NCI-H146 (cell line): ENCODE results near the gene PIN1.
"Not testable (repeated sequence)": the region's sequence is repeated elsewhere in the genome, so short reads cannot be mapped to it uniquely, and the experiment has no call there.

Experiments
- DNase-seq: peaks from one replicate; lab custom pipeline; 2025; lab: John Stamatoyannopoulos, UW

PIN1 gene

DNA sequence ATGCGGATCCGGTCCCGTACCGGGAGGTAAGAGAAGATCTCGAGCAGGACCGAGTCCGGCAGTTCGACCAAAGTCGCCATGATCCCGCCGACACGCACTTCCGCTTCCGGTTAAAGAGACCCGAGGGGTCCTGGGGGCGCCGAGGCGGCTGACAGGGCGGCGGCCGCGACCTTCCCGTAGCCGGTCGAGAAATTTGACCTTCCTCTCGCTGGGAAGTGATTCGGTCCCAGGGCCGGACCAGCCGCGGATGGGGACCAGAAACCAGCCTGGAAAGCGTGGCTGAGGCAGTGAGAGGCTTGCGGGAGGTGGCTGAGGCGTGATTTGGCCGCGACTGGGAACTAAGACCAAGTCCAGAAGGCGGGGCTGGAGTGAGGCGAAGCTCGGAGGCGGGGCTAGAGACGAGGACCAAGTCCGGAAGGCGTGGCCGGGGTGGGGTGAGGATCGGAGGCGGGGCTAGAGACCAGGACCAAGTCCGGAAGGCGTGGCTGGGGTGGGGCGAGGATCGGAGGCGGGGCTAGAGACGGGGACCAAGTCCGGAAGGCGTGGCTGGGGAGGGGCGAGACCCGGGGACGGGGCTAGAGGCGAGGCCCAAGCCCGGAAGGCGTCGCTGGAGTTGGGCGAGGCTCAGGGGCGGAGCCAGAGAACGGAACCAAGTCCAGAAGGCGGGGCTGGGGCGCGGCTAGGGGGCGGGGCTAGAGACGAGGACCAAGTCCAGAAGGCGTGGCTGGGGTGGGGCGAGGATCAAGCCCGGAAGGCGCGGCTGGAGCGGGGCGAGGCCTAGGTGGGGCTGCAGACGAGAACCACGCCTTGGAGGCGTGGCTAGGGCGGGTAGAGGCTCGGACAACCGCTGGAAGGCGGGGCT, 16.2 kb upstream of the PIN1 start, which contains the start of gene FBXL12:
Gene FBXL12 (minus strand): TSS at position 346 of the 862 bp plus-strand sequence. CDS start 266 bp downstream, at position 80.
- peak; percentile 100 for DNase-seq

DNA sequence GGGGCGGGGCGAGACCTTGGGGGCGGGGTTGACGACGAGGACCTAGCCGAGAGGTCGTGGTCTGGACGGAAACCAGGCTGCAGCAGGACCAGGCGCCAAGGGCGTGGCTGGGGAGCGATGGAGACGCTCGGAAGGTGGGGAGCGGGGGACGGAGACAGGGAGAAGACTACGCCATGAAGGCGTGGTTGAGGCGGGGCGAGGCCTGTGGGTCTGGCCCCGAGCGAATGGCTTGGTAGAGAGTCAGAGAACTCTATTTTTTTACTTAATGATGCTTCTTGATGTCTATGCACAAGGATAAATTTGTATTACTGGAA, 15.6 kb upstream of the PIN1 start:
- DNase-seq: no peak

DNA sequence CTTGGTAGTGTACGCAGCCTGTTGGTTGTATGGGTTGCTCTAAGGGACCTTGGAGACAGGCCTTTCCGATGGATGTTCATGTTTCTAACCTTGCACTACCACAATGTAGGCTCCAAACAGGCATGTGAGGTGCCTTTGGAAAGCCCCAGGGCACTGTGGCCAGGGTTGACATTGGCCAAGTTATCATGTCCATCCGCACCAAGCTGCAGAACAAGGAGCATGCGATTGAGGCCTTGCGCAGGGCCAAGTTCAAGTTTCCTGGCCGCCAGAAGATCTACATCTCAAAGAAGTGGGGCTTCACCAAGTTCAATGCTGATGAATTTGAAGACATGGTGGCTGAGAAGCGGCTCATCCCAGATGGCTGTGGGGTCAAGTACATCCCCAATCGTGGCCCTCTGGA, 15.1 kb upstream of the PIN1 start:
- not testable (repeated sequence) for DNase-seq

DNA sequence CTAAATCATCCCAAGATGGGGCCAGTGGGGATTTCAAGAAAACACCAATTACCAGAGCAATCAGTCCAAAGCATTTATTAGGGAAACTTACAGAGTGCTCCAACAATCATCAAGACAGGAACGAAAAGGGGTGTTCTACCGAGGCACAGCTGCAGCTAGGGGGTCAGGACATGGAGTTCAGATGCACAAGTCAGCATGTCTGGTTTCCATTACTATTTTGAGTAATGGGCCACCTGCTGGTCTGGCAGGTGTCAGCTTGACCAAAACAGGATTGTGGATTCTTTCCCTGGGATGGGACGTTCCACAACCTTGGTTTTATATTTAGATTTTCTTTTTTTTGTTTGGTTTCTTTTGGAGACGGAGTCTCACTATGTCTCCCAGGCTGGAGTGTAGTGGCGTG, 11.3 kb upstream of the PIN1 start:
- no peak for DNase-seq

DNA sequence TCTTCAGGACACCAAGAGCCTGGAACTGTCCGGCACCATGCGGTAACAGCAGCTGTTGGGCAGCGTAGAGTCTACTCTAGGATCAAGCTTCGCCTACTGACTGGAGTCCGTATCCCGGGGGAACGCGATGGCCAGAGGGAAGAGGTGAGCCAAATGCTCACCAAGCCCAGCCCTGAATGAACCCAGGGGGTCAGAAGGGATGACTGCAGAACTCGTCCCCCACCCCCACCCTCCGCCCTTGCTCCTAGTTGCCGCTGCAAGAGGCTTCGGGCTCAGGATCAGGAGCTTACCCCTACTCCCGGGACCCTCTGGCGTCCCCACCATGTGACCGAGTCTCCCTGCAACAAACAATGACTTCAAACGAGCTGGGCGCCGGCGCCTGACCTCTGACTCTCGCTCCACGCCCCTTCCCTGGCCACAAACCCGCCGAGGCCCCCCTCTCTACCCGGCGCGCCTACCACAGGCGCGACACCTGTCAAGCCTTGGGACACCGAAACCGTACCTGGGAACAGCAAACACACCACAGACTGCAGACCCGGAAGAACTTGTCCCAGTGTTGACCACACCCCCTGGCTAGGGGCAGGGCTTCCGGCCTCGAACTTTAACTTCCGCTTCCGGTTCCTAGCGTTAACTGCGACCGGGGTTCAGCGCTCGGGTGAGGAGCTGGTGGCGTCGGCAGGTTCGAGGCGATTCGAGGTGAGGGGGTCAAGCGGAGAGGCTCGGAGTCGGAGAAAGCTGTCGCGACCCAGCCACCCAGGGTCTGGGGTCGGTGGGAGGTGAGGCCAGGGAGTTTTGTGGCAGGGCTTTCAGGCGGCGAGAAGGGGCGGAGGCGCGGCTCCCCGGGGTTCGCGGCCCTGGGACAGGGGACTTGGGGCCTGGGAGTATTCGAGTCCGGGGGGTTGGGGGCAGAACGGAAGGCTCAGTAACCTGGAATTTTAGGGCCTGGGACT, 7.6 kb upstream of the PIN1 start, which contains the start of gene UBL5:
Gene UBL5 (plus strand): TSS at position 630 of the 950 bp plus-strand sequence. CDS start 420 bp downstream, outside the sequence.
- DNase-seq: peak; percentile 86

DNA sequence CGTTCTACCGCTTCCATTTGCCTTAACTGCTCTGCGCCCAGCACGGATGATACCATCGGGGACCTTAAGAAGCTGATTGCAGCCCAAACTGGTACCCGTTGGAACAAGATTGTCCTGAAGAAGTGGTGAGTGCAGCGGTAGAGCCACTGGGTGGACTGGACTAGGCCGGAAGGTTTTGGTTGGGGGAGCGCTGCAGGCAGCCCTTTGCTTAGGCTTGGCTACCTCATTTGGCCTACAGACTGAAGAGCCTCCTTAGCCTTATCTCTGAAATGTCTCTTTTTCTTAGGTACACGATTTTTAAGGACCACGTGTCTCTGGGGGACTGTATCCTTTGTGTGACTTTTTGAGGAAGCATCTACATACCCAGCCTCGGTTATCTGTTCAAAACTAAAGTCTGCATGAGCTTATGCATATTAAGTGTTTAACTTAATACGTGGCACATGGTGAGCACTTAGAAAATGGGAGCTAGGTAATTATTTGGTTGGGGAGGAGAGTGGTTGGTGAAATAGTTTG, 6.5 kb upstream of the PIN1 start:
- DNase-seq: no peak

DNA sequence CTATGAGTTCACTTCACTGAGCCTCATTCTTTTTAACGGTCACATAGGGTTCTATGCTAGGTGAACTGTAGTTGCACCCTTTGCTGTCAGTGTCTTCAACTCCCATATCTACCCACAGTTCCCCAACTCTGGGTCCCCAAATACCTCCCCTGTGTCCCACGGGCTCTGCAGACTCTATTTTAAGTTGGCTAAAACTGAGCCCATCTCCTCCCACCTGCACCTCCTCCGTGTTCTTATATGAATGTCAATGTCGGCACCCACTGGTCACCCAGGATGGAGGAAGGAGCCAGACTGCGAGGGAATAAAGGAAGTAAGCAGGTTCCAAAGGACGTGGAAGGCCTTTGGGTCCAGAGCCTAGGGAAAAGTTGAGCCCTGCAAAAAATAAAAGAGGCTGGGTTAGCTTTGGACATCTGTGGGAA, 802 bp upstream of the PIN1 start:
- no peak for DNase-seq

DNA sequence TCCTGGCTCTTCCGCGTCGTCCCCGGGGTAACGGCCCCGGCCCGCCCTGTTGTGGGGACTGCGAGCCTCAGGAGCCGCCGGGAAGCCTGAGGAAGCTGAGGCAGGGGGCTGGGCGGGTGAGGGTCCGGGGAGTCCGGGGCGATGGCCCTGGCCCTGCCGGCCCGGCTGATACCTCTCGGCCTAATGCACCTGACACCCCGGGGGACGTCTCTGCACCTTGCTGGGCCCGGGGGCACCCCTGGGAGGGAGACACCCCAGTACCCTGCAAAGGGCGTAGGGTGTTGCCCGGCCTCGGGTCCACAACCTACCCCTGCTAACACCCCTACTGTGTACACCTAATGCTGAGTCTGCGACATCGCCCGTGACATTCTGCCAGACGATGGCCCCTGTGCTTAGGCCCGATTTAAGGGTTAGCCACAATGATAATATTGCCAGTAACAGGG, 410 bp downstream of the PIN1 start:
- no peak for DNase-seq

DNA sequence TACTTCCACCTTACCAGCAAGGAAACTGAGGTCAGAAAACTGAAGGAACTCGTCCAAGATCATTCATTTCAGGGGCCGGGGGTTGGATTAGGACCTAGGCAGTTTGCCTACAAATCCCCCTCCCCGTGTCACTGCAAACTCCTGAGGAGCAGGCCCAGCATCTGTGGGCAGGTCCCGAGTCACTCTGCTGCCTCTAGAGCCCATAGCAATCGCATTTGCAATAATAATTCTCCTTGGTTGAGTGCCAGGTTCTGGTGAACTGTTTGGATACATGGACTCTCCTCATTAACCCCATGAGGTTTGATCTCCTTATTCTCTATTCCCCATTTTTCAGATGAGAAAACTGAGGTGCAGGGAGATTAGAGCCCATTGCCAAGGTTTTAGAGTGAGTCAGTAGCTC, 903 bp downstream of the PIN1 start:
- no peak for DNase-seq

DNA sequence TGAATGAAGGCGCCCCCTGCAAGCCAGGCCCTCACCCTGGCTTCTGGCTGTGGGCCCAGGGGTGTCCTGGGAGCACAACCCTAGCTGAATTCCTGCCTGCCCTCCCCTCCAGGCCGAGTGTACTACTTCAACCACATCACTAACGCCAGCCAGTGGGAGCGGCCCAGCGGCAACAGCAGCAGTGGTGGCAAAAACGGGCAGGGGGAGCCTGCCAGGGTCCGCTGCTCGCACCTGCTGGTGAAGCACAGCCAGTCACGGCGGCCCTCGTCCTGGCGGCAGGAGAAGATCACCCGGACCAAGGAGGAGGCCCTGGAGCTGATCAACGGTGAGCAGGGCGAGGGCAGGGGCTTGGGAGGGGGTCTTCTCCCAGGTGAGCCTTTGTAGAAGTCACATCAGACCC, 3.2 kb downstream of the PIN1 start:
- no peak for DNase-seq

DNA sequence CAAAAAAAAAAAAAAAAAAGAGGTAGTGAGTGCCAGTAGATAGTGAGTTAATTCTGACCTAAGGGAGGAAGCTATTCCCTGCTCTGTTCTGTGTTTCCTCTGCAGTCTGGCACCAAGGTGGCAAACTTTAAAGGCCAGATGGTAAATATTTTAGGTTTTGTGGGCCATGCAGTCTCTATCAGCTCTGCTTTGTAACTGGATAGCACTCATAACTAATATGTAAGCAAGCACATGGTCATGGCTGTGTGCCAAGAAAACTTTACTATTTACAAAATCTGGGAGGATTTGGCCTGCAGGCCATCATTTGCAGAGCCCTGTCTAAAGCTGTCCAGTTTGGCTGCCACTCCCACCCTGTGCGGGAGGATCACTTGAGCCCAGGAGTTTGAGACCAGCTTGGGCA, 4.3 kb downstream of the PIN1 start:
- no peak for DNase-seq

DNA sequence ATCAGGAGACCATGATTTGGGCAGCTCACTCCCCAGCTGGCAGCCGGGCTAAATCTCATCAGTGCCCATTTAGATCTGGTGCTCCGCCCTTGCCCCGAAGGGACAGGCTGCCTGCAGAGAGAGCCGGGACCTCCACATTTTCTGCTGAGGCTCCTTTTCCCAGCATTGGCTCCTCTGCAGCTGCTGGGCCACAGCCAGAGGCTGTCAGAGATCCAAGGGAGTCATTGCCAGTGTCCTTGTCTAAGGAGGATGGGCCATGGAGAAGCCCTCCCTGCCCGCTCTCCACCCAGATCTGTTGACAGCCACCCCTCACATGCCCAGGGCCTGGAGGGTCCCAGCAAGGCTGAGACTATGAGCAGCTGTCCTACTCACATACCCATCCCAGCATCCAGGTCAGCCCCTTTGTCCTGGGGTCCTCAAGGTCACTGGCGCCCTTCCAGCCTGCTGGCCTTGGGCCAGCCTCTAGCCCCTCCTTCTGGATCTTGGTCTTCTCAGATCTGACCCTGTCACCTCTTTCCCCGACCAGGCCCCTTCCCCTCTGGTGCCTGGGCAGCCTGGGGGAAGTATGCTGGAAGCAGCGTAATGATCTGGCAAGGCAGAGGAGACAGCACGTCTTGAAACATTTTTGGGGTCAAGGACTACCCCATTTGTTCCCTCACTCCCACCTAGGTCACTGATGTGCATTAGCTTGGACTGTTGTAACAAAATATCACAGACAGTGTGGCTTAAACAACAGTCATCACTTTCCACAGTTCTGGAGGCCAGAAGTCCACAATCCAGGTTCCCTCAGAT, 7.9 kb downstream of the PIN1 start:
- DNase-seq: no peak

DNA sequence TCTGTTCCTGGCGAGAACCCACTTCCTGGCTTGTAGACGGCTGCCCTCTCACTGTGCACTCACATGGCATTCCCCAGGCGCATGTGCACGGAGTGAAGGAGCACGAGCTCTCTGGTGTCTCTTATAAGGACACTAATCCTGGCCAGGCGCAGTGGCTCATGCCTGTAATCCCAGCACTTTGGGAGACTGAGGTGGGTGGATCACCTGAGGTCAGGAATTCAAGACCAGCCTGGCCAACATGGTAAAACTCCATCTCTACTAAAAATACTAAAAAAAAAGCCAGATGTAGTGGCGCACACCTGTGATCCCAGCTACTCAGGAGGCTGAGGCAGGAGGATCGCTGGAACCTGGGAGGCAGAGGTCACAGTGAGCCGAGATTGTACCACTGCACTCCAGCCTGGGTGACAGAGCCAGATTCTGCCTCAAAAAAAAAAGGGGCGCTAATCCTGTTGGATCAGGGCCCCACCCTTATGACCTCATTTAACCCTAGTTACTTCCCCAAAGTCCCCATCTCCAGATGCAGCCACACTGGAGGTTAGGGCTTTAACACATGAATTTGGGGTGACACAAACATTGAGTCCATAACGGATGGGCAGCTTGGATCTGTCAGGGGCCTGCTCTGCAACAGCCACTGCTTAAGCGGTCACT, 8.6 kb downstream of the PIN1 start:
- not testable (repeated sequence) for DNase-seq

DNA sequence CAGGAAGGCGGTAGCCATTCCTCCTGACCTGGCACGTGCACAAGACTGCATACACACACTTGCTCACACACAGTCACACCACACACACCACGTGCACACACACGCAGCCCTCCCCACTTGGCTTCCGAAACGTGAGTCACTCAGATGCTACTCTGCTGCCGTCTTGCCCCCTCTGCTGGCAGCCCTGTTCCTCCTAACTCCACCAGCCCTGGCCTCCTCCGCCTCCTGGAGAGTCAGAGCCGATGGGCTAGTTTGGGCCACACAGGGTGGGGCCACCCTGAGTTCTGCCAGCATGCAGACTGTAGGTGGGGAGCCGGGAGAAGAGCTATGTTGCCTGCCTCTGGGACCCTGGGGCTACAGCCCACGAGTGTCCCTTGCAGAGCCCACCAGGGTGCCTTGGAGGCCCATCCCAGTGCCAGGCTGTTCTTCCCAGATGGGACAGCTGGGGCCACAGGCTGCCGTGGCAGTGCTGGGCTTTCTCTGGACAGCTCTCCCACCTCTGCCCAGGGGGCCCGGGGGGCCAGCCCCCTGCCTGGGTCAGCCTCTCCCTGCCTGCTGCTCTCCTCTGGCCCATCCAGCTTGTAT, 12.1 kb downstream of the PIN1 start:
- DNase-seq: no peak

DNA sequence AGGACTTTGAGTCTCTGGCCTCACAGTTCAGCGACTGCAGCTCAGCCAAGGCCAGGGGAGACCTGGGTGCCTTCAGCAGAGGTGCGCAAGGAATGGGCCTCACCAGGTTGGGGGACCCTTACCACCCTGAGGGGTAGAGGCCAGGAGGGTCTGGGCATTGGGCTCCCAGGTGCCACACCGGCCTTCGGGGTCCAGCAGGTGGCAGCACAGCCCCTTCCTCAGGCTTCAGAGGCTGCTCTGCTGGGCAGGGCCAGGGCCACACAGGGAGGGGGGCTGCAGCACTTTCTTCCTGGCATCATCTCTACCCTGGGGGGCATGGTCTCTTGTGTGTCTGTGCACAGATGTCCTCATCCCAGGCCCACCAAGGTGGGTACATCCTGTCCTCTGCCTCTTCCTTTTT, 12.9 kb downstream of the PIN1 start:
- no peak for DNase-seq

DNA sequence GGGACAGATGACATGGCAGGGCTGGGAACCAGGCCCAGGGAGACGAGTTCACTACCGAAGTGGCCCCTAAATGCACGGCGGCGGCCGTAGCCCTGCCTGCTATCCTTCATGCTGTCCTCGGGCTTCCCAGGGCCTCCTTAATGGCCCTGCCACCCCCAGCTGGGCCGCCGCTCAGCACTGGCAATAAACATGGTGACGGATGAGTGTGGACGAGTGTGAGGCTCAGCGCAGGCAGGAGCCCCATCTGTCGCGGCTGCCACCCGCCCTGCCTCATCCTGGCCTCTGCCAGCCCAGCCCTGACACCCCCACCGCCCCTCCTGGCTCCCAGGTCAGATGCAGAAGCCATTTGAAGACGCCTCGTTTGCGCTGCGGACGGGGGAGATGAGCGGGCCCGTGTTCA, 13.6 kb downstream of the PIN1 start:
- no peak for DNase-seq

DNA sequence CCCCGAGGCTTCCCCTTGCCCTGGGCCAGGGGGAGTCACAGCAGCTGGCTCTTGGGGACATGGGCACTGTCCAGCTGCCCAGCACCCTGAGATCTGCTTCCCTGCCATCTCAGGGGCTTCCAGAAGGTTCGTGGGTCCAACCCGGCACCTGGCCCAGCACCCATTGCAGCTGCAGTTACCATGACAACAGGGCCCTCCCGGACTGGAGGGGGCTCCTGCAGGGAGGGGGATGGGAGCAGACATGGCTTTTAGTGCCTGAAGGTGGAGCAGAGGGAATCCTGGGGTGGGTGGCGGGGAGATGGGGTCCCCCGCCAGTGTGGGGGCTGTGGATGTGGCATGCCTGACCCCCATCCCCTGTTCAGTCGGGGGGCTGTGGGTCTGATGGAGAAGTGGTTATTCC, 14.7 kb downstream of the PIN1 start:
- DNase-seq: no peak

DNA sequence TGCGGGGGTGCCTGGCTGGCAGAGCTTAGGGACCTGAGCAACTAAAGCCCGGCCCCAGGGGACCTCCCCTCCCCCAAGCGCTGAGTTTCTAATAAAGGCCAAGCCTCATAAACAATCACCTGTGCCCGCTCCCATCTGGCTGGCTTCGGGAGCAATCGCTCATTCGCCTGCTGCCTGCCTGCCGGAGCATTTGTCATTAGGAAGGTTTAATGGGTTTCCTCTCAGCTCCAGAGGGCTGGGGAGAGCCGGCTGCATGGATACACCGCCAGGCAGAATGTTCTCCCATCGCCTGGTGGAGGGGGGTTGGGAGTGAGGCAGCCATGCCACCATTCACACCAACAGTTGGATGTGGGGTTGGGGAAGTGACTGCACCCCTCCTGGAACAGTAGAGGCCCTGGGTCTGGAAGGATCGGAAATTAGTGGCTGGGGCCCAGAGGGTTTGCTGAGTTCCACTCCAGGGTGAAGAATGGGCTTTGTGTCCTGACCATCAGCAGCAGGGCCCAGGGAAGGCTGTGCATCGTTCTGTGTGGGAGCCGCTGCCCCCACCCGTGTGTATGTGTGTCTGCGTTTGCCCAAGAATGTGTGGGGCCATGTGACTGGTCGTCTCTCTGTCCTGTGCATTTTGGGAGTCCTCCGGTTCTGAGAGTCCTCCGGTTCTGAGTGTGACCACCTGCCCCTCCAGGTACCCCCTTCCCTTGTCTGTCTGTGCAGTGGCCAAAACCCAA, 15.3 kb downstream of the PIN1 start:
- DNase-seq: no peak

DNA sequence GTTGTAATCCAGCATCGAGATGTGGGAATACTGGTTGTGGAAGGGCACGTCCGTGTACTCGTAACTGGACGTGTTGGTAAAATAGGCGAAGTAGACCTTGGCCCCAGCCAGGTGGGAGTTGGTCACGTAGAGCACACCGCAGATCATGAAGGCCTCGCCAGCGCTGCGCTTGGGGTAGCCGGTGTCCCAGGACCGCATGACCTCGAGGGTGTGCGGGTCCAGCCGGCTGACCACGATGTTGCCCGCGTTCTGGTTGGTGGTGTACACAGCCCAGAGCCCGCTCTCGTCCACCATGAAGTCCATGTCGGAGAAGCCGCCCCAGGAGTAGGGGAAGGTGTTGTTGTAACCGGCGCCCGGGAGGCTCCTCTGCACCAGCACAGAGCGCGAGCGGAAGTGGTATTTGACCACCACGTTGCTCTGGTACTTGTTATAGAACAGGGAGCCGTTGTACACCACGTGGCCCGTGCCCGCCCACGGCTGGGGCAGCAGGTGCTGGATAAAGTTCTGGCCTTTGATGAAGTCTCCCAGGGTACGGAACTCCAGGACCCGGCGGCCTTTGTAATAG, 19.2 kb downstream of the PIN1 start:
- DNase-seq: no peak

DNA sequence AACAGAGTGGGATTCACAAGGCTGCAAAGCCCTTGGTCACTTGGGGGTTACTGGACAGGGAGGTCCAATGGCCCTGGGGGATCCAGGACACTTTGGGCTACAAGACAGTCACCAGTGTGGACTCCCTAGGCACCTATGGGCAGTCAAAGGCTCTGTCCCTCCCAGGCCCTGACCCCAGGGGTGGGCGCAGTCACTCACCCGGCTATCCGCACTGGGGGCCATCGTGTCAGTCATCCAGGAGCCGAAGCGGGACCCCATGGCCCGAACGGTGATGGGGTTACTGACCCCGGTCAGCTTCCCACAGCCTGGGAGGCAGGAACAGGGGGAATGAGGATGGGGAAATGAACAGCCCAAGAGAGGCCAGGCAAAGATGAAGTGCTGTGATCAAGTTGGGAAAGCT, 21.5 kb downstream of the PIN1 start:
- DNase-seq: no peak
